GM12874 (cell line): Measurements from ENCODE around the gene TBCCD1.

Experiments
- CTCF ChIP-seq: IDR thresholded peaks from 2 replicates; pipeline ENCODE4 v1.5.1; 2011; ENCODE audit warnings: low read depth, mild to moderate bottlenecking, control low read depth, low read length, moderate library complexity; ENCODE audit not compliant: insufficient read depth

The TBCCD1 gene

GRCh38 chr3:186612065-186612464 is 44.9 kb upstream of the TBCCD1 start:
- no peak for TF ChIP-seq CTCF

- TF ChIP-seq CTCF = peak; percentile 27; the same call in 1 of the 2 replicates
Observed at GRCh38 chr3:186609247-186609868, 42.2 kb upstream of the TBCCD1 start.

- TF ChIP-seq CTCF = no peak
Observed at GRCh38 chr3:186608624-186609215, 41.6 kb upstream of the TBCCD1 start.

- no peak for TF ChIP-seq CTCF
Observed at GRCh38 chr3:186605561-186606545, 38.7 kb upstream of the TBCCD1 start.

- no peak for TF ChIP-seq CTCF
Observed at GRCh38 chr3:186605078-186605477, 37.9 kb upstream of the TBCCD1 start.

- TF ChIP-seq CTCF = no peak
Observed at GRCh38 chr3:186603159-186603558, 36.0 kb upstream of the TBCCD1 start.

GRCh38 chr3:186600896-186601295 is 33.8 kb upstream of the TBCCD1 start:
- no peak for TF ChIP-seq CTCF
